Tibial nerve (tissue), 3 donors: Measurements from ENCODE around the gene PAK3.

Source experiments
- CTCF ChIP-seq, 5 experiments: fragments of 200-600 bp in 3 of 5; fragments of 450-650 bp in 2 of 5; sonication (generic) in 3 of 5; IDR thresholded peaks; one replicate each; pipeline ENCODE4 v1.5.1; 2016 to 2019; ENCODE audit warnings: antibody characterized with exemption in 5 of 5, mild to moderate bottlenecking in 3 of 5, moderate library complexity in 2 of 5
- POLR2A ChIP-seq, 2 donors: fragments of 450-650 bp; IDR thresholded peaks; one replicate each; pipeline ENCODE4 v1.6.1; 2017; ENCODE audit warnings: antibody characterized with exemption in 2 of 2, mild to moderate bottlenecking in 2 of 2, moderate library complexity in 2 of 2

GRCh38 chrX:111101580-111101979 is 5.6 kb downstream of the PAK3 start:
- TF ChIP-seq CTCF (IDR thresholded peaks at IDR 0.05), result no peak
- TF ChIP-seq POLR2A (IDR thresholded peaks at IDR 0.05), result no peak
